Measurements from ENCODE around the gene TAF1A.

TAF1A gene

DNA sequence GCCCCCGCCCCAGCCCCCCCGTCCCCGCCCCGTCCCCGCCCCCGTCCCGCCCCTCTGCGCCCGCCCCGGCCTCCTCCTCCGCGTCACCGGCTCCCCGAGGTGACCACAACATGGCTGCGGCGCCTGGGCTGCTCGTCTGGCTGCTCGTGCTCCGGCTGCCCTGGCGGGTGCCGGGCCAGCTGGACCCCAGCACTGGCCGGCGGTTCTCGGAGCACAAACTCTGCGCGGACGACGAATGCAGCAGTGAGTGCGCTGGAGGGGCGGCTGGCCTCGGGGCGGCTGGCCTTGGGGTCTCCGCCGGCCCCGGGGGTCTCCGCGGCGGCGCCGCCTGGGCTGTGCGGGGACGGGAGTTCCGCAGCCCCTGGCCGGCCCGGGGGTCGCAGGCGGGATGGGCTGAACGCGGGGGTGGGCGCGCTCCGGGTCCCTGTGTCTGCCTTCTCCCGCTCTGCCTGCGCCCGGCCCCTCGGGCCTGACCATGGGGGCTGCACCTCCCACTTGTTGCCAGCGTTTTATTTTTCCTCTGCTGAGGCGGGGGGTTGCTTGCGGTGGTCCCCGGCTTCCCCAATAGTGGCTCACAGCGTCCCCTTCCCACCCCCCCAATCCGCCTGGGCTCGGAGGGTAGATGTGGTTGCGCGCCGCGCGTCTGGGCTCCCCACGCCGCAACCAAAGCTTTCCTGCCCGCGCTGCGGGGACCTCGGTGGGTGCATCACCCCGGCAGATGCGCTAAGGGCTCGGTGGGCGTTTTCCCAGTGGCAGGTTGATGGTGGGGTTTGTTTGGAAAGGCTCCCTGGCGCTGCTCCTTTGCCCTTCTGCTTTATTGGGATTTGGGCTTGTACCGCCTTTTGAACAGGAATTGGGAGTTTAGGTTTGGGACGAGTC lies 28.5 kb upstream of the TAF1A start, which contains the start of gene MIA3:
MIA3 (plus strand) TSS at position 97 of the 879 bp plus-strand sequence; CDS start at position 111, 14 bp downstream.
- peaks cover 4% of the 10 kb centered on the region for H3K4me1 ChIP-seq (ENCODE audit: control insufficient read depth, low read depth, low read length)
- H4K5ac ChIP-seq (ENCODE audit: low read length), result no peak within 1 kb of the TSS
- no peak within 1 kb of the TSS for H3K4ac ChIP-seq (ENCODE audit: low read depth, low read length)
- H3K36me3 ChIP-seq (ENCODE audit: control insufficient read depth, insufficient read depth, low read length), result peaks cover 1% of the 10 kb centered on the region
- peaks cover 12% of the 10 kb centered on the region for H3K79me2 ChIP-seq (ENCODE audit: control insufficient read depth, insufficient read depth, low read length)
- H3K4me2 ChIP-seq (ENCODE audit: low read length), result peak within 1 kb of the TSS; percentile 55
- H3K18ac ChIP-seq (ENCODE audit: low read length), result peak within 1 kb of the TSS; percentile 82
- H3K27ac ChIP-seq (ENCODE audit: low read depth, low read length), result no peak within 1 kb of the TSS
- H2BK5ac ChIP-seq (ENCODE audit: low read length), result no peak within 1 kb of the TSS
- no CpG with 5 or more reads among the region's 81 CpGs for WGBS (ENCODE audit: extremely low coverage, insufficient coverage, low lambda C conversion rate)
- H4K8ac ChIP-seq (ENCODE audit: low read depth, low read length), result peak within 1 kb of the TSS; percentile 81
- no peaks in the 10 kb centered on the region for H3K27me3 ChIP-seq (ENCODE audit: insufficient read depth, low read length, poor library complexity)
- no peak for DNase-seq
- H3K9ac ChIP-seq (ENCODE audit: low read length), result peak within 1 kb of the TSS; percentile 77
- peaks cover 4% of the 10 kb centered on the region for H3K79me1 ChIP-seq (ENCODE audit: low read length)
- H3K23ac ChIP-seq (ENCODE audit: low read length), result peak within 1 kb of the TSS; percentile 87
- H3K56ac ChIP-seq (ENCODE audit: low read length), result peak within 1 kb of the TSS; percentile 93
- H3K4me3 ChIP-seq (ENCODE audit: low read length), result peak within 1 kb of the TSS; percentile 82
- H2AK5ac ChIP-seq (ENCODE audit: low read length), result no peak within 1 kb of the TSS
- no peak within 1 kb of the TSS for H2BK15ac ChIP-seq (replicated peaks; ENCODE audit: low read depth)
- H2BK120ac ChIP-seq (ENCODE audit: low read depth, low read length), result peak within 1 kb of the TSS; percentile 69

DNA sequence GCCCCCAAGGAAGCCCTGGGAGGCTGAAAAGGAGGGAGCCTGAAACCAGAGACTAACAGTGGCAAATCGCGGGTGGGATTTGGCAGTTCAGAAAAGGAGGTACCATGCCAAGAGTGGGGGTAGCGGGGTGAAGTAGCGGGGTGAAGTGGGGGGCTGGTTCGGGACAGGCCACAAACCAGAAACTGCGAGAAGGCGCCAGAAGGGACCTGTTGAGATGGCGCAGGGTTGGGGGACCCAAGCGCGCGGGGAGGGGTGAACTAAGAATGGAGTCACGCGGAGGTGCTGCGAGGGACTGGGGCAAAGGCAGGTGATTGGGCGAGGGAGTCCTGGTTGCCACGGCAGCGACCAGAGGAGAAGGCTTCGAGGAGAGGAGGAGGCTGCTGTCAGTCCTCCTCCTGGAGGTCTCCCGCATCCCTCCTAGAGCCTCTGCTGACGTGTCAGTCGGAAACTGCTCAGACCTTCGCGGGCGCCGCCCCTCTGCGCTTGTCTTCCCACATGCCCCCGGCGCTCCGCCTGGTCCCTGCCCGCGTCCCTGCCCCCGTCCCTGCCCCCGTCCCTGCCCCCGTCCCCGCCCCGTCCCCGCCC lies 27.7 kb upstream of the TAF1A start:
- peak; percentile 99 for DNase-seq
- Histone ChIP-seq H3K4me2 (ENCODE audit: low read length) (peak overlapping the region; percentile 55), H3K9ac (ENCODE audit: low read length) (peak overlapping the region; percentile 72), H4K8ac (ENCODE audit: low read depth, low read length) (no peak overlapping the region), H3K4me3 (ENCODE audit: low read length) (peak overlapping the region; percentile 51), H3K23ac (ENCODE audit: low read length) (no peak overlapping the region), H3K79me1 (ENCODE audit: low read length) (peaks cover 4% of the 10 kb centered on the region), H4K5ac (ENCODE audit: low read length) (no peak overlapping the region), H2BK5ac (ENCODE audit: low read length) (no peak overlapping the region), H3K27me3 (ENCODE audit: insufficient read depth, low read length, poor library complexity) (no peaks in the 10 kb centered on the region), H3K79me2 (ENCODE audit: control insufficient read depth, insufficient read depth, low read length) (peaks cover 12% of the 10 kb centered on the region), H3K4me1 (ENCODE audit: control insufficient read depth, low read depth, low read length) (peaks cover 4% of the 10 kb centered on the region), H2BK120ac (ENCODE audit: low read depth, low read length) (no peak overlapping the region), H3K36me3 (ENCODE audit: control insufficient read depth, insufficient read depth, low read length) (peaks cover 1% of the 10 kb centered on the region), H3K56ac (ENCODE audit: low read length) (peak overlapping the region; percentile 89), H3K4ac (ENCODE audit: low read depth, low read length) (no peak overlapping the region), H2BK15ac (replicated peaks; ENCODE audit: low read depth) (no peak overlapping the region), H2AK5ac (ENCODE audit: low read length) (no peak overlapping the region), H3K27ac (ENCODE audit: low read depth, low read length) (no peak overlapping the region), H3K18ac (ENCODE audit: low read length) (peak overlapping the region; percentile 21)
- no CpG with 5 or more reads among the region's 37 CpGs for WGBS (ENCODE audit: extremely low coverage, insufficient coverage, low lambda C conversion rate)

- H3K79me2 ChIP-seq (ENCODE audit: control insufficient read depth, insufficient read depth, low read length), result peaks cover 12% of the 10 kb centered on the region
- H3K4me3 ChIP-seq (ENCODE audit: low read length), result no peak overlapping the region
- H3K4ac ChIP-seq (ENCODE audit: low read depth, low read length), result no peak overlapping the region
- WGBS (ENCODE audit: extremely low coverage, insufficient coverage, low lambda C conversion rate), result no CpG with 5 or more reads among the region's 5 CpGs
- no peak overlapping the region for H3K4me2 ChIP-seq (ENCODE audit: low read length)
- H2BK120ac ChIP-seq (ENCODE audit: low read depth, low read length), result no peak overlapping the region
- H3K27ac ChIP-seq (ENCODE audit: low read depth, low read length), result no peak overlapping the region
- no peak overlapping the region for H2AK5ac ChIP-seq (ENCODE audit: low read length)
- H4K5ac ChIP-seq (ENCODE audit: low read length), result no peak overlapping the region
- no peak overlapping the region for H2BK15ac ChIP-seq (replicated peaks; ENCODE audit: low read depth)
- no peaks in the 10 kb centered on the region for H3K27me3 ChIP-seq (ENCODE audit: insufficient read depth, low read length, poor library complexity)
- peaks cover 4% of the 10 kb centered on the region for H3K4me1 ChIP-seq (ENCODE audit: control insufficient read depth, low read depth, low read length)
- no peak overlapping the region for H3K18ac ChIP-seq (ENCODE audit: low read length)
- no peak overlapping the region for H3K9ac ChIP-seq (ENCODE audit: low read length)
- DNase-seq, result peak; percentile 11
- H4K8ac ChIP-seq (ENCODE audit: low read depth, low read length), result no peak overlapping the region
- H3K36me3 ChIP-seq (ENCODE audit: control insufficient read depth, insufficient read depth, low read length), result peaks cover 1% of the 10 kb centered on the region
- no peak overlapping the region for H3K23ac ChIP-seq (ENCODE audit: low read length)
- peaks cover 4% of the 10 kb centered on the region for H3K79me1 ChIP-seq (ENCODE audit: low read length)
- H3K56ac ChIP-seq (ENCODE audit: low read length), result no peak overlapping the region
- no peak overlapping the region for H2BK5ac ChIP-seq (ENCODE audit: low read length)
Measured at GRCh38 chr1:222616525-222616924, 26.8 kb upstream of the TAF1A start.

- H3K27me3 ChIP-seq (ENCODE audit: insufficient read depth, low read length, poor library complexity), result no peaks in the 10 kb centered on the region
- no peak overlapping the region for H2BK15ac ChIP-seq (replicated peaks; ENCODE audit: low read depth)
- H3K79me2 ChIP-seq (ENCODE audit: control insufficient read depth, insufficient read depth, low read length), result peaks cover 2% of the 10 kb centered on the region
- DNase-seq, result no peak
- no peaks in the 10 kb centered on the region for H3K36me3 ChIP-seq (ENCODE audit: control insufficient read depth, insufficient read depth, low read length)
- no CpG with 5 or more reads among the region's 1 CpG for WGBS (ENCODE audit: extremely low coverage, insufficient coverage, low lambda C conversion rate)
- H3K9ac ChIP-seq (ENCODE audit: low read length), result no peak overlapping the region
- H3K27ac ChIP-seq (ENCODE audit: low read depth, low read length), result no peak overlapping the region
- no peaks in the 10 kb centered on the region for H3K4me1 ChIP-seq (ENCODE audit: control insufficient read depth, low read depth, low read length)
- H4K8ac ChIP-seq (ENCODE audit: low read depth, low read length), result no peak overlapping the region
- H4K5ac ChIP-seq (ENCODE audit: low read length), result no peak overlapping the region
- no peak overlapping the region for H3K23ac ChIP-seq (ENCODE audit: low read length)
- no peak overlapping the region for H2AK5ac ChIP-seq (ENCODE audit: low read length)
- H2BK5ac ChIP-seq (ENCODE audit: low read length), result no peak overlapping the region
- H3K4me3 ChIP-seq (ENCODE audit: low read length), result no peak overlapping the region
- H3K79me1 ChIP-seq (ENCODE audit: low read length), result no peaks in the 10 kb centered on the region
- no peak overlapping the region for H3K56ac ChIP-seq (ENCODE audit: low read length)
- no peak overlapping the region for H3K4me2 ChIP-seq (ENCODE audit: low read length)
- no peak overlapping the region for H2BK120ac ChIP-seq (ENCODE audit: low read depth, low read length)
- H3K4ac ChIP-seq (ENCODE audit: low read depth, low read length), result no peak overlapping the region
- no peak overlapping the region for H3K18ac ChIP-seq (ENCODE audit: low read length)
Measured at GRCh38 chr1:222613627-222614026, 23.9 kb upstream of the TAF1A start.

DNA sequence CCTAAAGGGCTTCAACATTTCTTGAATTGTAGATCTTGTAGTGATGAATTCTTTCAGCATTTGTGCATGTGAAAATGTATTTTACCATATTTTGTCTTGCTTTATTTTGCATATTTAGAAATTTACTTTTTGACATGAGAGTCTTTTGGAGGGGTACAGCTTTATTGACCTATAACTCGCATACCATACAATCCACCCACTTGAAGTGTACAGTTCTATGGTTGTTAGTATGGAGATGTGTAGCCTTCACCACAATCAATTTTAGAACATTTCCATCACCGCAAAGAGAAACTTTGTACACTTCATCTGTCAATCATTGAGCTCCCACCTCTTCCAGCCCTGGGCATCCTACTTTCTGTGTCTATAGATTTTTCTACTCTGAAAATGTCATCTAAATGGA lies 21.0 kb upstream of the TAF1A start:
- Histone ChIP-seq H3K79me1 (ENCODE audit: low read length) (no peaks in the 10 kb centered on the region), H3K4me3 (ENCODE audit: low read length) (no peak overlapping the region), H2BK120ac (ENCODE audit: low read depth, low read length) (no peak overlapping the region), H3K4me1 (ENCODE audit: control insufficient read depth, low read depth, low read length) (no peaks in the 10 kb centered on the region), H3K4me2 (ENCODE audit: low read length) (no peak overlapping the region), H3K23ac (ENCODE audit: low read length) (no peak overlapping the region), H3K18ac (ENCODE audit: low read length) (no peak overlapping the region), H3K27ac (ENCODE audit: low read depth, low read length) (no peak overlapping the region), H2BK15ac (replicated peaks; ENCODE audit: low read depth) (no peak overlapping the region), H4K8ac (ENCODE audit: low read depth, low read length) (no peak overlapping the region), H3K56ac (ENCODE audit: low read length) (no peak overlapping the region), H3K36me3 (ENCODE audit: control insufficient read depth, insufficient read depth, low read length) (no peaks in the 10 kb centered on the region), H2BK5ac (ENCODE audit: low read length) (no peak overlapping the region), H3K9ac (ENCODE audit: low read length) (no peak overlapping the region), H3K27me3 (ENCODE audit: insufficient read depth, low read length, poor library complexity) (no peaks in the 10 kb centered on the region), H2AK5ac (ENCODE audit: low read length) (no peak overlapping the region), H3K79me2 (ENCODE audit: control insufficient read depth, insufficient read depth, low read length) (no peaks in the 10 kb centered on the region), H4K5ac (ENCODE audit: low read length) (no peak overlapping the region), H3K4ac (ENCODE audit: low read depth, low read length) (no peak overlapping the region)
- WGBS (ENCODE audit: extremely low coverage, insufficient coverage, low lambda C conversion rate), result no CpG with 5 or more reads among the region's 2 CpGs
- no peak for DNase-seq

Data from mesendoderm (in vitro differentiated cells).